Measurements from ENCODE around the gene ENKD1.

GRCh38 chr16:67637625-67638024, 28.9 kb downstream of the ENKD1 start:
- TF ChIP-seq POLR2AphosphoS5 (IDR thresholded peaks at IDR 0.05; ENCODE audit: borderline replicate concordance, low read depth, low read length), result no peak
- no peak for TF ChIP-seq EZH2 (IDR thresholded peaks at IDR 0.05)

Measured in SK-N-MC (cell line).